D721Med (cell line): Measurements from ENCODE around the gene CNTNAP2.

ENCODE experiments used
- DNase-seq: peaks from one replicate; pipeline ENCODE4 v3.0.0; 2011; ENCODE audit warnings: low spot score; ENCODE audit not compliant: insufficient read length
- FAIRE-seq: peaks from 2 replicates; lab custom pipeline; 2011; peaks lifted over from hg19 to GRCh38; lab: Jason Lieb, UNC
- CTCF ChIP-seq: IDR thresholded peaks from 2 replicates; pipeline ENCODE4 v1.5.1; 2012; ENCODE audit warnings: mild to moderate bottlenecking, control low read depth; ENCODE audit not compliant: insufficient read depth; ENCODE audit errors: missing control alignments

The CNTNAP2 gene

GRCh38 chr7:147803151-147803550 lies 1686.5 kb downstream of the CNTNAP2 start:
- FAIRE-seq (no peak), DNase-seq (no peak)
- TF ChIP-seq CTCF, result no peak

- FAIRE-seq (no peak), DNase-seq (no peak)
Observed at GRCh38 chr7:147803606-147804005, 1687.0 kb downstream of the CNTNAP2 start.

GRCh38 chr7:147804032-147804431 lies 1687.4 kb downstream of the CNTNAP2 start:
- no peak for DNase-seq
- no peak for TF ChIP-seq CTCF
- FAIRE-seq, result no peak

More at GRCh38 chr7:147803606-147804005, 1687.0 kb downstream of the CNTNAP2 start:
- no peak for TF ChIP-seq CTCF

GRCh38 chr7:147805996-147806576 lies 1689.5 kb downstream of the CNTNAP2 start:
- TF ChIP-seq CTCF, result no peak
- FAIRE-seq (no peak), DNase-seq (no peak)

GRCh38 chr7:147809786-147810185 lies 1693.2 kb downstream of the CNTNAP2 start:
- no peak for TF ChIP-seq CTCF
- no peak for DNase-seq
- FAIRE-seq, result no peak

GRCh38 chr7:147810269-147810668 lies 1693.7 kb downstream of the CNTNAP2 start:
- DNase-seq (no peak), FAIRE-seq (no peak)
- TF ChIP-seq CTCF, result no peak

GRCh38 chr7:147811923-147812322 lies 1695.3 kb downstream of the CNTNAP2 start:
- FAIRE-seq (no peak), DNase-seq (no peak)
- no peak for TF ChIP-seq CTCF
